K562 (cell line): Measurements from ENCODE around the gene HIPK2. TPM values are rescaled to one million over a fixed set of nuclear protein-coding genes. Genes with fewer than 3 reads are reported as not detected.

Experiments
- ATAC-seq: fragments of 200-7000 bp; cut with Tn5 transposase; 3 replicates; pipeline ENCODE4 v1.9.1; 2020; ENCODE audit warnings: moderate library complexity
- BruUV-seq: library from RNA; stranded (reverse); fragments of 400-500 nt; replicated peaks from 2 replicates; lab custom pipeline; 2021; lab: Mats Ljungman, UMichigan
- CTCF ChIA-PET: fragments of 300-600 bp; formaldehyde crosslinking; extraction: SDS; loops from one replicate; lab custom pipeline; 2021; ENCODE audit warnings: low intra/inter-chr PET ratio; lab: Yijun Ruan, JAX
- POLR2A ChIA-PET: fragments of 300-600, 350-650 bp; sonication (Branson Sonifier 250); formaldehyde crosslinking; extraction: SDS; loops from one replicate; lab custom pipeline; 2021; ENCODE audit warnings: antibody characterized with exemption, inconsistent platforms; lab: Yijun Ruan, JAX
- DNase-seq, 4 experiments: peaks; one replicate each; pipeline versions ENCODE4 v3.0.0 to v3.0.0-alpha.2; 2011 to 2018; ENCODE audit warnings: low spot score in 3 of 4, mixed read lengths in 3 of 4; ENCODE audit errors: extremely low read depth in 1 of 4
- FAIRE-seq: peaks from 2 replicates; lab custom pipeline; 2011; peaks lifted over from hg19 to GRCh38; lab: Jason Lieb, UNC
- H2AFZ ChIP-seq: 2 replicates; pipeline ENCODE4 v1.6.0; 2011; ENCODE audit warnings: low read depth, low read length, control low read depth, inconsistent platforms
- H3K27ac ChIP-seq: fragments of 200-600 bp; 3 replicates; pipeline ENCODE4 v1.8.0; 2011; ENCODE audit warnings: low read depth, mild to moderate bottlenecking, control low read depth, inconsistent platforms, low read length, moderate library complexity, mixed read lengths; ENCODE audit errors: extremely low read depth
- H3K27me3 ChIP-seq, 2 experiments: fragments of 300-600 bp in 1 of 2; 2 replicates in 1 of 2; 3 replicates in 1 of 2; pipeline versions ENCODE4 v1.6.0 to v1.8.0; 2011; ENCODE audit warnings: inconsistent platforms in 2 of 2, low read length in 2 of 2, mild to moderate bottlenecking in 1 of 2, mixed read lengths in 1 of 2, moderate library complexity in 1 of 2; ENCODE audit not compliant: control insufficient read depth in 2 of 2, insufficient read depth in 2 of 2
- H3K36me3 ChIP-seq: fragments of 300-600 bp; 3 replicates; pipeline ENCODE4 v1.8.0; 2011; ENCODE audit warnings: mild to moderate bottlenecking, low read length, inconsistent platforms; ENCODE audit not compliant: control insufficient read depth, insufficient read depth
- H3K4me1 ChIP-seq, 2 experiments: fragments of 200-600 bp in 1 of 2; replicated peaks in 1 of 2; 2 replicates in 1 of 2; 3 replicates in 1 of 2; pipeline versions ENCODE4 v1.5.1 to v1.8.0; 2011; ENCODE audit warnings: inconsistent platforms in 2 of 2, low read length in 2 of 2, mild to moderate bottlenecking in 1 of 2, mixed read lengths in 1 of 2, moderate library complexity in 1 of 2; ENCODE audit not compliant: control insufficient read depth in 2 of 2, insufficient read depth in 2 of 2
- H3K4me2 ChIP-seq: 2 replicates; pipeline ENCODE4 v1.6.1; 2011; ENCODE audit warnings: low read length, control low read depth, inconsistent platforms, mixed read lengths; ENCODE audit not compliant: insufficient read depth
- H3K4me3 ChIP-seq: fragments of 200-600 bp; sonication (generic), shearing (Covaris generic); 2 replicates; pipeline ENCODE4 v1.5.1; 2016; ENCODE audit warnings: control low read depth, inconsistent platforms
- H3K79me2 ChIP-seq: fragments of 200-600 bp; 3 replicates; pipeline ENCODE4 v1.8.0; 2011; ENCODE audit warnings: low read length, inconsistent platforms; ENCODE audit not compliant: control insufficient read depth, insufficient read depth
- H3K9ac ChIP-seq, 2 experiments: 2 replicates each; pipeline versions ENCODE4 v1.6.0 to v1.6.1; 2011; ENCODE audit warnings: low read depth in 2 of 2, low read length in 2 of 2, control low read depth in 1 of 2, inconsistent platforms in 1 of 2, mild to moderate bottlenecking in 1 of 2, mixed read lengths in 1 of 2; ENCODE audit not compliant: insufficient read depth in 1 of 2
- H3K9me1 ChIP-seq: one replicate; pipeline ENCODE4 v1.6.0; 2011; ENCODE audit warnings: inconsistent platforms, mild to moderate bottlenecking, low read length, moderate library complexity; ENCODE audit not compliant: control insufficient read depth, insufficient read depth
- H3K9me3 ChIP-seq: replicated peaks from 2 replicates; pipeline ENCODE4 v1.5.1; 2011; ENCODE audit warnings: low read depth, low read length, inconsistent platforms; ENCODE audit not compliant: control insufficient read depth, insufficient read depth
- H4K20me1 ChIP-seq: replicated peaks from 2 replicates; pipeline ENCODE4 v1.6.1; 2011; ENCODE audit warnings: low read length, inconsistent platforms, mixed read lengths; ENCODE audit not compliant: control insufficient read depth, insufficient read depth
- HEY1 ChIP-seq: fragments of 250-450 bp; sonication (Bioruptor Pico); IDR thresholded peaks from 2 replicates; pipeline ENCODE4 v1.5.0; 2020; ENCODE audit warnings: mild to moderate bottlenecking, moderate library complexity, borderline replicate concordance
- HINFP ChIP-seq: fragments of 450-650 bp; conservative IDR thresholded peaks from 2 replicates; pipeline ENCODE4 v1.6.1; 2016; ENCODE audit warnings: missing genetic modification characterization, low read depth, mild to moderate bottlenecking, control low read depth, missing compliant biosample characterization
- IRF9 ChIP-seq: fragments of 450-650 bp; IDR thresholded peaks from 2 replicates; pipeline ENCODE4 v1.6.1; 2016; ENCODE audit warnings: missing biosample characterization, missing genetic modification characterization
- TCFL5 ChIP-seq: fragments of 250-450 bp; sonication (Bioruptor Pico); conservative IDR thresholded peaks from 2 replicates; pipeline ENCODE4 v1.6.1; 2021; ENCODE audit warnings: mild to moderate bottlenecking, moderate library complexity, matching md5 sums
- ZNF507 ChIP-seq: conservative IDR thresholded peaks from 2 replicates; pipeline ENCODE4 v1.6.1; 2017; ENCODE audit warnings: missing genetic modification characterization, missing compliant biosample characterization
- WGBS: fragments of 100-300 bp; shearing (Covaris generic); methylation state at CpG from one replicate; pipeline ENCODE4 v1.1.6; 2016; ENCODE audit warnings: low coverage, mixed read lengths; ENCODE audit not compliant: insufficient coverage; ENCODE audit errors: missing lambda C conversion rate; 5-methylcytosine and 5-hydroxymethylcytosine counted together
- in situ Hi-C: fragments of 300-500 bp; cut with MboI; formaldehyde crosslinking; loops from 4 replicates; pipeline ENCODE4 v1.15.0; 2018; ENCODE audit warnings: inconsistent platforms, mixed read lengths
- intact Hi-C: fragments of 100-400 bp; cut with micrococcal nuclease; formaldehyde crosslinking; loops from 2 replicates; pipeline ENCODE4 v1.14.2; 2022
- polyA plus RNA-seq, 8 experiments: library from polyadenylated mRNA; depleted of rRNA in 4 of 8; stranded (reverse) in 5 of 8; unstranded in 3 of 8; fragments of >200 nt; fragmentation: Nextera tagmentation in 2 of 8; fragmentation: Illumina TruSeq in 1 of 8; extraction: Ambion mirVana in 2 of 8; extraction: Trizol in 1 of 8; gene quantifications; 2 replicates each; pipeline versions ENCODE4 v1.2.1 to v1.2.3, GENCODE V29; 2011 to 2014; ENCODE audit warnings: inconsistent platforms in 1 of 8, missing spikeins in 1 of 8
- total RNA-seq, 7 experiments: library from RNA; depleted of rRNA in 6 of 7; stranded (reverse); fragments of >200 nt in 6 of 7; fragmentation: Illumina TruSeq in 2 of 7; extraction: Trizol in 2 of 7; gene quantifications; 2 replicates each; pipeline versions ENCODE4 v1.2.1 to v1.2.3, GENCODE V29; 2011 to 2021; ENCODE audit warnings: low replicate concordance in 1 of 7

HIPK2 gene
- total and polyA plus RNA-seq, 9 of the 15 experiments (the other 6 are each of a cell fraction or from before 2014, with no cell fraction given): 0.69 to 19.8 (median 5.1) TPM

GRCh38 chr7:139572071-139572470 lies 205.7 kb downstream of the HIPK2 start:
- Histone ChIP-seq H2AFZ (no peak overlapping the region), H3K27me3 (peaks cover 0 to 15% of the 10 kb centered on the region in 2 experiments; a peak in 1 of 5 replicates), H4K20me1 (no peaks in the 10 kb centered on the region), H3K9ac (no peak overlapping the region), H3K4me1 (peaks cover 0 to 12% of the 10 kb centered on the region in 2 experiments; a peak in 2 of 5 replicates), H3K79me2 (no peaks in the 10 kb centered on the region), H3K9me1 (no peaks in the 10 kb centered on the region), H3K27ac (no peak overlapping the region), H3K4me2 (no peak overlapping the region), H3K36me3 (peaks cover 7% of the 10 kb centered on the region; the same call in 1 of the 3 replicates), H3K4me3 (no peak overlapping the region), H3K9me3 (no peaks in the 10 kb centered on the region)
- CTCF ChIA-PET: interaction anchor here (0.6 to 3.4 kb wide), 3 partner anchors 16 to 72 kb away, joined by 3 to 20 read pairs (median 3); no protein-coding TSS in a partner anchor
- ATAC-seq (no peak), FAIRE-seq (no peak), DNase-seq (no peak)
- intact Hi-C loops: no loop called here
- WGBS: 73% methylated on average over 15 of the region's 15 CpGs
- BruUV-seq: no TSS peak
- TF ChIP-seq TCFL5 (no peak), HINFP (no peak), HEY1 (CRISPR knock-in tag) (no peak), IRF9 (no peak), ZNF507 (tag) (no peak)
- TF ChIP-seq, all 486 proteins: peak for 0
- POLR2A ChIA-PET: no interaction called here
- in situ Hi-C loops: no loop called here
